ENCODE results near the gene SLC25A23. TPM values are rescaled to one million over a fixed set of nuclear protein-coding genes. Genes with fewer than 3 reads are reported as not detected.

Gene SLC25A23
- total and polyA plus RNA-seq, 2 experiments from 2014 or later = 25.7 to 96.4 TPM

DNA sequence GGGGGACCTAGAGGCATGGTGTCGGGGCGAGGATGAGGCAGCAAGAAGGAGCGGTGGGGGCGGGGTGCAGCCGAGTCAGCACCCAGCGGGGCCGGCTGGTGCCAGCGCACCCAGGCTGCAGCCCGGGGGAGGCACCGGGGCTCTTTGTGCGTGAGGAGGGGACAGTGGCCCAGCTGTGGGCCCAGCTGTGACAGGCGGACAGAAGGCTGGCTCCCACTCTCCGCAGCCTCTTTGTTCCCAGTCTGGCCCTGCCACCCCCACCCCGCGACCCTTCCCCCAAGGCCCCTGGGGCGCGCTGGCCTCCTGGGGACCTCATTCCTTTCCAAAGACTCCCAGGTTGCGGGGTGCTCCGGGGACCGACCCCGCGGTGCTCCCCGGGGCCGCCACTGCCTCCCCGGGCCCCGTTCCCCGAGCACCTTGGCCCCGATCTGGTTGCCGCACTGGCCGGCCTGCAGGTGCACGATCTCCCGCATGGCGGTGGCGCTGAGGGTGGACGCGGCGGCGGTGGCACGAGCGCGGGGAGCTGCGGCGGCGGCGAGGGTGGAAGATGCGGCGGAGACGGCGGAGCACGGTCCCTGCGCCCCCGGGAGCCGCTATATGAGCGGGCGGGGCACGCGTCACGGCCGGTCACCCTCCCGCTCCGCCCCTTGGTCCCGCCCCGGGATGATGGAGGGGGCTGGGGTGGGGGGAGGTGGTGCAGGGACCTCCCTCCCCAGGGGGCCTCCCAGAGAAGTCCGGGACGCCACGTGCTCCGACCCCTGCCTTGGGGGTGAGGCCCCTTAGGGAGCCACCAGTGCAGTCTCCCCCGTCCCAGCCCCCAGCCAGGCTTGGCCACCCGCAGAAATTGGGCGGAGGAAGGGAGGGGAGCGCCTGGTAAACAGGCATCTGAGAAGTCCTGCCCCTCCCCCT lies 42.4 kb upstream of the SLC25A23 start, which contains the start of gene TUBB4A:
TUBB4A (minus strand) TSS at position 570 of the 909 bp plus-strand sequence; CDS start at position 473, 97 bp downstream.
- peak; percentile 77 for ATAC-seq
- Histone ChIP-seq H3K4me3 (peak within 1 kb of the TSS; percentile 86), H3K4me2 (peak within 1 kb of the TSS; percentile 91)

More for the DNA sequence above, 42.4 kb upstream of the SLC25A23 start, which contains the start of gene TUBB4A:
- Histone ChIP-seq H3F3A (replicated peaks; ENCODE audit: low read depth) (no peaks in the 10 kb centered on the region), H3K27me3 (ENCODE audit: insufficient read depth) (peaks cover 10% of the 10 kb centered on the region; the same call in 1 of the 2 replicates), H4K20me1 (replicated peaks; ENCODE audit: insufficient read depth) (no peaks in the 10 kb centered on the region), H3K27ac (ENCODE audit: low read depth) (no peak within 1 kb of the TSS), H3K4me1 (ENCODE audit: insufficient read depth) (peaks cover 6% of the 10 kb centered on the region; the same call in 1 of the 2 replicates), H3K9me2 (ENCODE audit: insufficient read depth) (no peaks in the 10 kb centered on the region), H3K36me3 (ENCODE audit: insufficient read depth) (no peaks in the 10 kb centered on the region), H2AFZ (peak within 1 kb of the TSS; percentile 97), H3K79me2 (replicated peaks; ENCODE audit: insufficient read depth) (no peaks in the 10 kb centered on the region)
- Mint-ChIP-seq H3K4me1 (peaks cover 10% of the 10 kb centered on the region), H3K9me3 (no peaks in the 10 kb centered on the region; the same call in 2 of the 3 replicates), H3K36me3 (ENCODE audit: low read depth) (no peaks in the 10 kb centered on the region; the same call in 2 of the 3 replicates), H3K4me3 (peak within 1 kb of the TSS; percentile 86), H3K27ac (peak within 1 kb of the TSS; percentile 67; the same call in 1 of the 2 replicates), H3K27me3 (ENCODE audit: insufficient read depth, low read depth, poor library complexity) (peaks cover 25% of the 10 kb centered on the region)
- TF ChIP-seq REST (IDR thresholded peaks at IDR 0.05; ENCODE audit: unreplicated experiment) = no peak
- TF ChIP-seq EZH2phosphoT487 (IDR thresholded peaks at IDR 0.05; ENCODE audit: unreplicated experiment) = no peak
- TF ChIP-seq ZNF331 (CRISPR knock-in tag; IDR thresholded peaks at IDR 0.05; ENCODE audit: low read depth) = no peak
- TF ChIP-seq CREB1 (CRISPR knock-in tag; IDR thresholded peaks at IDR 0.05; ENCODE audit: low read depth) = peak; percentile 47
- no peak for TF ChIP-seq STAT1 (IDR thresholded peaks at IDR 0.05; ENCODE audit: unreplicated experiment)
- TF ChIP-seq, protein P1, sequence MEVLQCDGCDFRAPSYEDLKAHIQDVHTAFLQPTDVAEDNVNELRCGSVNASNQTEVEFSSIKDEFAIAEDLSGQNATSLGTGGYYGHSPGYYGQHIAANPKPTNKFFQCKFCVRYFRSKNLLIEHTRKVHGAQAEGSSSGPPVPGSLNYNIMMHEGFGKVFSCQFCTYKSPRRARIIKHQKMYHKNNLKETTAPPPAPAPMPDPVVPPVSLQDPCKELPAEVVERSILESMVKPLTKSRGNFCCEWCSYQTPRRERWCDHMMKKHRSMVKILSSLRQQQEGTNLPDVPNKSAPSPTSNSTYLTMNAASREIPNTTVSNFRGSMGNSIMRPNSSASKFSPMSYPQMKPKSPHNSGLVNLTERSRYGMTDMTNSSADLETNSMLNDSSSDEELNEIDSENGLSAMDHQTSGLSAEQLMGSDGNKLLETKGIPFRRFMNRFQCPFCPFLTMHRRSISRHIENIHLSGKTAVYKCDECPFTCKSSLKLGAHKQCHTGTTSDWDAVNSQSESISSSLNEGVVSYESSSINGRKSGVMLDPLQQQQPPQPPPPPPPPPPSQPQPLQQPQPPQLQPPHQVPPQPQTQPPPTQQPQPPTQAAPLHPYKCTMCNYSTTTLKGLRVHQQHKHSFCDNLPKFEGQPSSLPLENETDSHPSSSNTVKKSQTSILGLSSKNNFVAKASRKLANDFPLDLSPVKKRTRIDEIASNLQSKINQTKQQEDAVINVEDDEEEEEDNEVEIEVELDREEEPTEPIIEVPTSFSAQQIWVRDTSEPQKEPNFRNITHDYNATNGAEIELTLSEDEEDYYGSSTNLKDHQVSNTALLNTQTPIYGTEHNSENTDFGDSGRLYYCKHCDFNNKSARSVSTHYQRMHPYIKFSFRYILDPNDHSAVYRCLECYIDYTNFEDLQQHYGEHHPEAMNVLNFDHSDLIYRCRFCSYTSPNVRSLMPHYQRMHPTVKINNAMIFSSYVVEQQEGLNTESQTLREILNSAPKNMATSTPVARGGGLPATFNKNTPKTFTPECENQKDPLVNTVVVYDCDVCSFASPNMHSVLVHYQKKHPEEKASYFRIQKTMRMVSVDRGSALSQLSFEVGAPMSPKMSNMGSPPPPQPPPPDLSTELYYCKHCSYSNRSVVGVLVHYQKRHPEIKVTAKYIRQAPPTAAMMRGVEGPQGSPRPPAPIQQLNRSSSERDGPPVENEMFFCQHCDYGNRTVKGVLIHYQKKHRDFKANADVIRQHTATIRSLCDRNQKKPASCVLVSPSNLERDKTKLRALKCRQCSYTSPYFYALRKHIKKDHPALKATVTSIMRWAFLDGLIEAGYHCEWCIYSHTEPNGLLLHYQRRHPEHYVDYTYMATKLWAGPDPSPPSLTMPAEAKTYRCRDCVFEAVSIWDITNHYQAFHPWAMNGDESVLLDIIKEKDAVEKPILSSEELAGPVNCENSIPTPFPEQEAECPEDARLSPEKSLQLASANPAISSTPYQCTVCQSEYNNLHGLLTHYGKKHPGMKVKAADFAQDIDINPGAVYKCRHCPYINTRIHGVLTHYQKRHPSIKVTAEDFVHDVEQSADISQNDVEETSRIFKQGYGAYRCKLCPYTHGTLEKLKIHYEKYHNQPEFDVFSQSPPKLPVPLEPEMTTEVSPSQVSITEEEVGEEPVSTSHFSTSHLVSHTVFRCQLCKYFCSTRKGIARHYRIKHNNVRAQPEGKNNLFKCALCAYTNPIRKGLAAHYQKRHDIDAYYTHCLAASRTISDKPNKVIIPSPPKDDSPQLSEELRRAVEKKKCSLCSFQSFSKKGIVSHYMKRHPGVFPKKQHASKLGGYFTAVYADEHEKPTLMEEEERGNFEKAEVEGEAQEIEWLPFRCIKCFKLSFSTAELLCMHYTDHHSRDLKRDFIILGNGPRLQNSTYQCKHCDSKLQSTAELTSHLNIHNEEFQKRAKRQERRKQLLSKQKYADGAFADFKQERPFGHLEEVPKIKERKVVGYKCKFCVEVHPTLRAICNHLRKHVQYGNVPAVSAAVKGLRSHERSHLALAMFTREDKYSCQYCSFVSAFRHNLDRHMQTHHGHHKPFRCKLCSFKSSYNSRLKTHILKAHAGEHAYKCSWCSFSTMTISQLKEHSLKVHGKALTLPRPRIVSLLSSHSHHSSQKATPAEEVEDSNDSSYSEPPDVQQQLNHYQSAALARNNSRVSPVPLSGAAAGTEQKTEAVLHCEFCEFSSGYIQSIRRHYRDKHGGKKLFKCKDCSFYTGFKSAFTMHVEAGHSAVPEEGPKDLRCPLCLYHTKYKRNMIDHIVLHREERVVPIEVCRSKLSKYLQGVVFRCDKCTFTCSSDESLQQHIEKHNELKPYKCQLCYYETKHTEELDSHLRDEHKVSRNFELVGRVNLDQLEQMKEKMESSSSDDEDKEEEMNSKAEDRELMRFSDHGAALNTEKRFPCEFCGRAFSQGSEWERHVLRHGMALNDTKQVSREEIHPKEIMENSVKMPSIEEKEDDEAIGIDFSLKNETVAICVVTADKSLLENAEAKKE (CRISPR knock-in tag; IDR thresholded peaks at IDR 0.05) = no peak
- TF ChIP-seq JUNB (IDR thresholded peaks at IDR 0.05; ENCODE audit: unreplicated experiment) = no peak
- TF ChIP-seq, protein P2, sequence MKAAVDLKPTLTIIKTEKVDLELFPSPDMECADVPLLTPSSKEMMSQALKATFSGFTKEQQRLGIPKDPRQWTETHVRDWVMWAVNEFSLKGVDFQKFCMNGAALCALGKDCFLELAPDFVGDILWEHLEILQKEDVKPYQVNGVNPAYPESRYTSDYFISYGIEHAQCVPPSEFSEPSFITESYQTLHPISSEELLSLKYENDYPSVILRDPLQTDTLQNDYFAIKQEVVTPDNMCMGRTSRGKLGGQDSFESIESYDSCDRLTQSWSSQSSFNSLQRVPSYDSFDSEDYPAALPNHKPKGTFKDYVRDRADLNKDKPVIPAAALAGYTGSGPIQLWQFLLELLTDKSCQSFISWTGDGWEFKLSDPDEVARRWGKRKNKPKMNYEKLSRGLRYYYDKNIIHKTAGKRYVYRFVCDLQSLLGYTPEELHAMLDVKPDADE (IDR thresholded peaks at IDR 0.05) = no peak
- TF ChIP-seq CTCF (conservative IDR thresholded peaks at IDR 0.05; ENCODE audit: low read depth in 2 of 2) = no peak
- TF ChIP-seq ZNF114 (CRISPR knock-in tag; IDR thresholded peaks at IDR 0.05) = no peak
- TF ChIP-seq NANOG (IDR thresholded peaks at IDR 0.05; ENCODE audit: borderline replicate concordance) = no peak
- TF ChIP-seq POLR2AphosphoS5 (IDR thresholded peaks at IDR 0.05; ENCODE audit: low read depth) = peak; percentile 63
- no peak for TF ChIP-seq EZH2 (IDR thresholded peaks at IDR 0.05; ENCODE audit: low read depth, unreplicated experiment)
- DNase-seq (ENCODE audit: low spot score) = peak; percentile 62
